ENCODE measurements around the gene WNK2. TPM values are rescaled to one million over a fixed set of nuclear protein-coding genes. Genes with fewer than 3 reads are reported as not detected.

WNK2 gene
- total RNA-seq, 2 experiments from 2014 or later, result 0.31 to 0.55 TPM

GRCh38 chr9:93278144-93278543, 94.2 kb downstream of the WNK2 start:
- ChIA-PET CTCF (no interaction called here), POLR2A (no interaction called here)

- ChIA-PET CTCF (no interaction called here), POLR2A (no interaction called here)
Measured at GRCh38 chr9:93280661-93281259, 96.8 kb downstream of the WNK2 start.

- POLR2A ChIA-PET, result no interaction called here
- CTCF ChIA-PET, result no interaction called here
Measured at GRCh38 chr9:93286252-93287188, 102.6 kb downstream of the WNK2 start.

DNA sequence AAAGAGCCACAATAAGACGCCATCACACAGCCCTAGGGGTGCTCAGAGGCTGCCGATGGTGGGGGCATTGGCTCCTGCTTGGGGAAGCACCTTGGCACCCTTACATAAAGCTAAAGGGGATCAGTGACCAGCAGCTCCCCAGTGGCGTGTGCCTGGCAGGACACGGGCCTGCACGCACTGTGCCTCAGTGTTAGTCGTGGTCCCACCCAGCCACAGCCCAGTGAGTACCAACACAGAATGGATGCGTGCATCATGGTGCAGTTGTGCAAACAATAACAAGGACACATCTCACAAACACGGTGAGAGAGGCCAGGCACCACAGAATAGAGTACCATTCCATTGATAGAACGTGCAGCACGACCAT, 103.2 kb downstream of the WNK2 start:
- POLR2A ChIA-PET, result no interaction called here
- CTCF ChIA-PET, result no interaction called here

- CTCF ChIA-PET, result no interaction called here
- POLR2A ChIA-PET, result no interaction called here
Measured at GRCh38 chr9:93287593-93287992, 103.7 kb downstream of the WNK2 start.

DNA sequence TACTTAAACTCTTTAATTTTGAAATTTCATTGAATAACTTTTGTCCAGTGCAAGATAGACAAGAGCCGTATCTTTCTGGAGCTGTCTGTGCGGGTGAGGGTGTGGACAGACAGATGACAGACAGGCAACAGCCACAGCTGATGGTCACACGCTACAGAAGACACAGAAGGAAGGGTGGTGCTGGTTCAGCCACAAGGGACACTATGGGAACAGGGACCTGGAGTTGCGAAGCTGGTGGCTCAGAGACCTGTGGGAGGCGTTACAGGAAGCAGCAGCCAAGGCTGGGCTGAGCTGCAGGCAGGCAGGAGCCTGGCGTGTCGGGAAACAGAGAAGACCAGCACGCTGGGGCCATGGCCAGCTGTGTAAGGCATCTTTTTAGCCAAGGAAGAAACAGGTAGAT, 104.4 kb downstream of the WNK2 start:
- POLR2A ChIA-PET, result no interaction called here
- CTCF ChIA-PET, result no interaction called here

GRCh38 chr9:93288891-93289883, 105.2 kb downstream of the WNK2 start:
- ChIA-PET CTCF (no interaction called here), POLR2A (no interaction called here)

DNA sequence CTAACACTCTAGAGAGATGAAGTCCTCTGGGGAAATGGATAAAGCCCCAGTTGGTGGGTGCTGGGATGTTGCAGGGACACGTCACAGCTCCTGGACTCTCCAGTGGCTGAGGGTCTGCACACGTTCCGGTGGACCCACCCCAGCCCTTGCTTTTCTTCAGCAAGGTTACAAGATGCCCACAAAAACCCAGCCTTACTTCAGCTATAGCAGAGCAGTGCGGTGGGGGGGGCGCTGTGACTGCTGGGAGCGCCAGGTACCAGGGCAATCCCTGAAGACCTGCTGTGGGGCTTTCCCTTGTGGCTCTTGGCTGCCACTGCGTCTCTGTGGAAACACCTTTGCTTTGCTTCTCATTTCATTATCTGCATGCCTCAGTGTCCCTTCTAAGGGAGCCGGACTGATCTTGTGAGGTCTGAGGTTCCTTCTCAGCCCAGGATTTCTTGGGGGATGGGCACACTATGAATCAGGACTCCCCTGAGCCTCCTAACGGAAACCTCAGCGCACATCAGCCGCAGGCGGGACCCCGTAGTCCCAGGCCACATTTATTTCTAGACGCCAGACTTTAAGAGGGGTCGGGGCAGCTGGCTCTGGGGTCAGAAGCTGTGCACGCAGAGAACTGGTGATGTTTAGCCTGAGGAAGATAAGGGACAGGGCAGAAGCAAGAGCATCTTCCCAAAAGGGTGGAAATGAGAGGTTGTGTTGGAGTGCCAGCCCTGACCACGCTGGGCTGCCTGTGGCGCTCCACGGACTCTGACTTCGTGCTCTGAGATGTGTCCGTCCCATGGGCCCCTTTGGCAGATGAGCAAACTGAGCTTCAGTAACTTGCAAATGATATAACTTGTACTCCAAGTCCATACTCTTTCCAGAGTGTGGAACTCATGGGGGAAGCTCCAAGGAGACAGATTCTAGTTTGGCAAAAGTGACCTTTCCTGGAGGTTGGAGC, 106.8 kb downstream of the WNK2 start:
- POLR2A ChIA-PET, result no interaction called here
- CTCF ChIA-PET, result no interaction called here

DNA sequence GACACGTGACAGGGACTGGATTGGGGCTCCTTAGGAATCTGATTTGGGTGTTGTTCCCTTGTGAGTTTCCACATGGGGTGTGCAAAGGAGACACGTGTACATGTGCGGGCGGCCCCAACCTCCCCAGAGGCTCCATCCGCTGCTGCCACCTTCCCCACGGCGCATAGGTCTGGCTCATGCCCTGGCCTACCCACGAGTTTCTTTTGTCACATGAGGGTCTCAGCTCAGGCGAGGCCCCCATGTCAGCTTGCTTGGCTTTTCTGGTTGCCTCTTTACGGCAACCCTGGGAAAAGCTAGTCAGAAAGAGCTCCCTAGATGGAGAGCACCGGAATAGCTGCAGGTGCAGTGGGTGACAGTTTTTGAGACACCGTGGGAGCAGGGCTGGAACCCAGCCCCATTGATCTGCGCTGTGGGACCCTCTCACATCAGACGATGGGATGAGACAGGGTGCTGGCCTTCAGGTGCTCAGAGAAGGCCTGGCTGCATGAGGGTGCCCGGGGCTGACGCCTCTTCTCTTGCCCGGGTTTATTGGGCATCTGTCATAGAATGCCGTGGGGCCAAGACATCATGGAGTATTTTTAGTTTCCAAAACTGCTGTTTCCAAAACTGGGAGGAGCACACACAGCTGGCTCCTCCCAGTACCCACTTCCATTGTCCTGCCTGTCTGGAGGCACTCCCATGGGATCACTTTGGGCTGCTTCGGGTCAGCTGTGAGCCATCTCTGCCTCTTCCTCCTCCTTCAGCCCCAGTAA, 107.8 kb downstream of the WNK2 start:
- POLR2A ChIA-PET, result no interaction called here

GRCh38 chr9:93292288-93292615, 108.3 kb downstream of the WNK2 start:
- ChIA-PET POLR2A (no interaction called here), CTCF (no interaction called here)

More for the DNA sequence above, 107.8 kb downstream of the WNK2 start:
- CTCF ChIA-PET, result no interaction called here

GRCh38 chr9:93292664-93293328, 108.9 kb downstream of the WNK2 start:
- ChIA-PET POLR2A (no interaction called here), CTCF (no interaction called here)

GRCh38 chr9:93294011-93294410, 110.1 kb downstream of the WNK2 start:
- CTCF ChIA-PET, result no interaction called here
- POLR2A ChIA-PET, result no interaction called here

- ChIA-PET POLR2A (no interaction called here), CTCF (no interaction called here)
Measured at GRCh38 chr9:93295031-93295430, 111.1 kb downstream of the WNK2 start.

DNA sequence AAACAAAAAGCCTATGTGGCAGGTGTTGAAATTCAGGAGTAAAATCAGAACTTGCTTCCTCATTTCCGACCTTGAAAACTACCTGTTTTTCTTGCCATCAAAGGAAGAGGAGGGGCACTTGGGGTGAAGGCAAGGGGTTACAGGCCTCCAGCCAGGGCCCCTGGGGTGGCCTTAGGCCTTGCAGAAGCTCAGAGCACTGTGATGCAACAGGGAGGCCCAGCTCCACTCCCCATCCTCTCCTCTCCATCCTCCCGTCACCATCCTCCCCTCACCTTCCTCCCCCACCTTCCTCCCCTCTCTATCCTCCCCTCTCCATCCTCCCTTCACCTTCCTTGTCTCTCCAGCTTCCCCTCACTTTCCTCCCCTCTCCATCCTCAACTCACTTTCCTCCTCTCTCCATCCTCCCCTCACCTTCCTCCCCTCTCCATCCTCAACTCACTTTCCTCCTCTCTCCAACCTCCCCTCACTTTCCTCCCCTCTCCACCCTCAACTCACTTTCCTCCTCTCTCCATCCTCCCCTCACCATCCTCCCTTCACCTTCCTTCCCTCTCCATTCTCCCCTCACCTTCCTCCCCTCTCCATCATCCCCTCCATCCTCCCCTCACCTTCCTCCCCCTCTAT, 111.6 kb downstream of the WNK2 start:
- POLR2A ChIA-PET, result no interaction called here
- CTCF ChIA-PET, result no interaction called here

DNA sequence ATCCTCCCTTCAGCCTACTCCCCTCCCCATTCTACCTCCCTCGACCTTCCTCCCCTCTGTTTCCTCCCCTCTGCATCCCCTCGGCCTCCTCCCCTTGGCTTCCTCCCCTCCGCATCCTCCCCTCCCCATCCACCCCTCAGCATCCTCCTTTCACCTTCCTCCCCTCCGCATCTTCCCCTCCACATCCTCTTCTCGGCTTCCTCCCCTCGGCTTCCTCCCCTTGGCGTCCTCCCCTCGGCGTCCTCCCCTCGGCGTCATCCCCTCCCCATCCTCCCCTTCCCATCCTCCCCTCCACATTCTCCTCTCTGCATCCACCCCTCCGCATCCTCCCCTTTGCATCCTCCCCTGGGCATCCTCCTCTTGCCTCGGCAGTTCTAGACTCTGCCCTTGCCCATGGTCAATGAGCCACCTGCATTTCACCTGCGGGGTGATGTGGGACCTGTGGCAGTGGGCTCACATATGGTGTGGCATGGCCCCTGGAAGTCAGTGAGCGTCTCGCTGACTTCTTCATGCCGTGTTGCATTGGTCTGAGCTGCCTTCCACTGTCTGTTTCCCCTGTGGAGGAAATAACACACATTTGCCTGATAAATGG, 113.0 kb downstream of the WNK2 start:
- CTCF ChIA-PET, result no interaction called here
- POLR2A ChIA-PET, result no interaction called here

DNA sequence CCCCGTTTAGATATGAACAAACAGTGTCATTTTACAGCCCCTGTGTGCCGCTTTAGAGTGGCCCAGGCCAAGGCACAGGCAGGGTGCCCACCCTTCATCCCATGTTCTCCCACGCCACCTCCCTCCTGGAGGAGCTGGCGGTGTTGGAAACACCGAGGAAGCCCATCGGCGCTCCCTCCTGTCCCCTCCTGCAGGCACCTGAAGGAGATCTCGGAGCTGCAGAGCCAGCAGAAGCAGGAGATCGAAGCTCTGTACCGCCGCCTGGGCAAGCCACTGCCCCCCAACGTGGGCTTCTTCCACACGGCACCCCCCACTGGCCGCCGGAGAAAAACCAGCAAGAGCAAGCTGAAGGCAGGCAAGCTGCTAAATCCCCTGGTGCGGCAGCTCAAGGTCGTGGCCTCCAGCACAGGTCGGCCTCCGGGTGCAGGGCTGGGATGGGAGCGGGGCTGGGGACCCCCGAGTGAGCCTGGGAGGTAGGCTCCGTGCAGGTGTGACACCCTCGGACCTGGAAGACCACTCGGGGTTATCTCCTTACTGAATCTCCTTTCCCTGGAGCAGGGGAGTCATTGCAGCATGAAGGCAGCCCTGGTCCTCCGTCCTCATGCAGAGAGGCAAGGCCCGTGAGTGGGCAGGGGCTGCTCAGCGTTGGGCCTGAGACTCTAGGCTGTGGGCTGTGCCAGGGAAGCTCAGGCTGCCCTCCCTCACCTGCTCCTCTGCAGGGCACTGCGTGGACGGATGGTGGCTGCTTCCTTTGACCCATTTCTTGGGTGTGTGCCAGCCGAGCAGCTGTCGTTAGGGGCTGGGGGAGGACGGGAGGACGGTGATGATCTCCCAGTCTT, 113.9 kb downstream of the WNK2 start:
- CTCF ChIA-PET, result no interaction called here

More for the DNA sequence above, 113.9 kb downstream of the WNK2 start:
- POLR2A ChIA-PET, result no interaction called here

All from activated CD8-positive, alpha-beta memory T cell treated with anti-CD3 and anti-CD28 coated beads for 36 hours (primary cell).